ENCODE results near the gene NT5DC3.

The NT5DC3 gene

GRCh38 chr12:103799504-103799856 is 41.6 kb downstream of the NT5DC3 start:
- H3K9ac ChIP-seq (ENCODE audit: low read length) = no peak overlapping the region
- no peaks in the 10 kb centered on the region for H3K27me3 ChIP-seq (ENCODE audit: control insufficient read depth, insufficient read depth, low read length)
- peaks cover 39% of the 10 kb centered on the region for H3K4me1 ChIP-seq (ENCODE audit: control insufficient read depth, insufficient read depth, low read length)
- no peak overlapping the region for H3K4me3 ChIP-seq (ENCODE audit: low read length)
- H3K27ac ChIP-seq (ENCODE audit: low read depth, low read length) = peak overlapping the region; percentile 69
- peaks cover 9% of the 10 kb centered on the region for H3K36me3 ChIP-seq (ENCODE audit: control insufficient read depth, insufficient read depth, low read length)

- H3K36me3 ChIP-seq (ENCODE audit: control insufficient read depth, insufficient read depth, low read length) = peaks cover 12% of the 10 kb centered on the region
- peaks cover 40% of the 10 kb centered on the region for H3K4me1 ChIP-seq (ENCODE audit: control insufficient read depth, insufficient read depth, low read length)
- no peak overlapping the region for H3K27ac ChIP-seq (ENCODE audit: low read depth, low read length)
- H3K27me3 ChIP-seq (ENCODE audit: control insufficient read depth, insufficient read depth, low read length) = no peaks in the 10 kb centered on the region
- H3K9ac ChIP-seq (ENCODE audit: low read length) = no peak overlapping the region
- no peak overlapping the region for H3K4me3 ChIP-seq (ENCODE audit: low read length)
Measured at GRCh38 chr12:103798586-103798985, 42.4 kb downstream of the NT5DC3 start.

- H3K27me3 ChIP-seq (ENCODE audit: control insufficient read depth, insufficient read depth, low read length) = no peaks in the 10 kb centered on the region
- H3K4me1 ChIP-seq (ENCODE audit: control insufficient read depth, insufficient read depth, low read length) = peaks cover 11% of the 10 kb centered on the region
- H3K9ac ChIP-seq (ENCODE audit: low read length) = no peak overlapping the region
- no peak overlapping the region for H3K4me3 ChIP-seq (ENCODE audit: low read length)
- H3K27ac ChIP-seq (ENCODE audit: low read depth, low read length) = no peak overlapping the region
- peaks cover 12% of the 10 kb centered on the region for H3K36me3 ChIP-seq (ENCODE audit: control insufficient read depth, insufficient read depth, low read length)
Measured at GRCh38 chr12:103794309-103795213, 46.5 kb downstream of the NT5DC3 start.

- H3K4me3 ChIP-seq (ENCODE audit: low read length) = no peak overlapping the region
- peaks cover 12% of the 10 kb centered on the region for H3K36me3 ChIP-seq (ENCODE audit: control insufficient read depth, insufficient read depth, low read length)
- H3K9ac ChIP-seq (ENCODE audit: low read length) = no peak overlapping the region
- no peak overlapping the region for H3K27ac ChIP-seq (ENCODE audit: low read depth, low read length)
- H3K4me1 ChIP-seq (ENCODE audit: control insufficient read depth, insufficient read depth, low read length) = peaks cover 9% of the 10 kb centered on the region
- no peaks in the 10 kb centered on the region for H3K27me3 ChIP-seq (ENCODE audit: control insufficient read depth, insufficient read depth, low read length)
Measured at GRCh38 chr12:103793512-103794045, 47.5 kb downstream of the NT5DC3 start.

- Histone ChIP-seq H3K4me1 (ENCODE audit: control insufficient read depth, insufficient read depth, low read length) (peaks cover 9% of the 10 kb centered on the region), H3K27ac (ENCODE audit: low read depth, low read length) (no peak overlapping the region), H3K27me3 (ENCODE audit: control insufficient read depth, insufficient read depth, low read length) (no peaks in the 10 kb centered on the region), H3K9ac (ENCODE audit: low read length) (no peak overlapping the region), H3K36me3 (ENCODE audit: control insufficient read depth, insufficient read depth, low read length) (peaks cover 9% of the 10 kb centered on the region), H3K4me3 (ENCODE audit: low read length) (no peak overlapping the region)
Measured at GRCh38 chr12:103793046-103793445, 48.0 kb downstream of the NT5DC3 start.

- no peak overlapping the region for H3K9ac ChIP-seq (ENCODE audit: low read length)
- peaks cover 9% of the 10 kb centered on the region for H3K4me1 ChIP-seq (ENCODE audit: control insufficient read depth, insufficient read depth, low read length)
- H3K27ac ChIP-seq (ENCODE audit: low read depth, low read length) = no peak overlapping the region
- H3K4me3 ChIP-seq (ENCODE audit: low read length) = no peak overlapping the region
- peaks cover 9% of the 10 kb centered on the region for H3K36me3 ChIP-seq (ENCODE audit: control insufficient read depth, insufficient read depth, low read length)
- H3K27me3 ChIP-seq (ENCODE audit: control insufficient read depth, insufficient read depth, low read length) = no peaks in the 10 kb centered on the region
Measured at GRCh38 chr12:103791350-103791920, 49.6 kb downstream of the NT5DC3 start.

- Histone ChIP-seq H3K27ac (ENCODE audit: low read depth, low read length) (no peak overlapping the region), H3K4me3 (ENCODE audit: low read length) (no peak overlapping the region), H3K9ac (ENCODE audit: low read length) (no peak overlapping the region), H3K4me1 (ENCODE audit: control insufficient read depth, insufficient read depth, low read length) (no peaks in the 10 kb centered on the region), H3K27me3 (ENCODE audit: control insufficient read depth, insufficient read depth, low read length) (no peaks in the 10 kb centered on the region), H3K36me3 (ENCODE audit: control insufficient read depth, insufficient read depth, low read length) (peaks cover 3% of the 10 kb centered on the region)
Measured at GRCh38 chr12:103786201-103786600, 54.8 kb downstream of the NT5DC3 start.

GRCh38 chr12:103785243-103786031 is 55.6 kb downstream of the NT5DC3 start:
- Histone ChIP-seq H3K9ac (ENCODE audit: low read length) (no peak overlapping the region), H3K4me1 (ENCODE audit: control insufficient read depth, insufficient read depth, low read length) (no peaks in the 10 kb centered on the region), H3K27ac (ENCODE audit: low read depth, low read length) (no peak overlapping the region), H3K4me3 (ENCODE audit: low read length) (no peak overlapping the region), H3K36me3 (ENCODE audit: control insufficient read depth, insufficient read depth, low read length) (peaks cover 3% of the 10 kb centered on the region), H3K27me3 (ENCODE audit: control insufficient read depth, insufficient read depth, low read length) (no peaks in the 10 kb centered on the region)

GRCh38 chr12:103783744-103784664 is 57.0 kb downstream of the NT5DC3 start:
- no peaks in the 10 kb centered on the region for H3K27me3 ChIP-seq (ENCODE audit: control insufficient read depth, insufficient read depth, low read length)
- H3K4me3 ChIP-seq (ENCODE audit: low read length) = no peak overlapping the region
- H3K36me3 ChIP-seq (ENCODE audit: control insufficient read depth, insufficient read depth, low read length) = peaks cover 7% of the 10 kb centered on the region
- H3K27ac ChIP-seq (ENCODE audit: low read depth, low read length) = no peak overlapping the region
- H3K4me1 ChIP-seq (ENCODE audit: control insufficient read depth, insufficient read depth, low read length) = no peaks in the 10 kb centered on the region
- no peak overlapping the region for H3K9ac ChIP-seq (ENCODE audit: low read length)

- Histone ChIP-seq H3K36me3 (ENCODE audit: control insufficient read depth, insufficient read depth, low read length) (peaks cover 11% of the 10 kb centered on the region), H3K27me3 (ENCODE audit: control insufficient read depth, insufficient read depth, low read length) (no peaks in the 10 kb centered on the region), H3K4me3 (ENCODE audit: low read length) (no peak overlapping the region), H3K4me1 (ENCODE audit: control insufficient read depth, insufficient read depth, low read length) (no peaks in the 10 kb centered on the region), H3K27ac (ENCODE audit: low read depth, low read length) (no peak overlapping the region), H3K9ac (ENCODE audit: low read length) (no peak overlapping the region)
Measured at GRCh38 chr12:103782399-103782798, 58.6 kb downstream of the NT5DC3 start.

GRCh38 chr12:103780992-103781391 is 60.0 kb downstream of the NT5DC3 start:
- no peak overlapping the region for H3K27ac ChIP-seq (ENCODE audit: low read depth, low read length)

More at GRCh38 chr12:103780992-103781391, 60.0 kb downstream of the NT5DC3 start:
- H3K4me3 ChIP-seq (ENCODE audit: low read length) = no peak overlapping the region
- H3K4me1 ChIP-seq (ENCODE audit: control insufficient read depth, insufficient read depth, low read length) = no peaks in the 10 kb centered on the region
- no peaks in the 10 kb centered on the region for H3K27me3 ChIP-seq (ENCODE audit: control insufficient read depth, insufficient read depth, low read length)
- H3K9ac ChIP-seq (ENCODE audit: low read length) = no peak overlapping the region
- peaks cover 16% of the 10 kb centered on the region for H3K36me3 ChIP-seq (ENCODE audit: control insufficient read depth, insufficient read depth, low read length)
